ENCODE results near the gene LILRB2.
"Not testable (repeated sequence)": the region's sequence is repeated elsewhere in the genome, so short reads cannot be mapped to it uniquely, and the experiment has no call there.

LILRB2 gene

GRCh38 chr19:54240372-54241336 lies 40.3 kb downstream of the LILRB2 start:
- not testable (repeated sequence) for DNase-seq (ENCODE audit: low spot score)

GRCh38 chr19:54239491-54240371 lies 41.2 kb downstream of the LILRB2 start:
- not testable (repeated sequence) for DNase-seq (ENCODE audit: low spot score)

- no peak for DNase-seq (ENCODE audit: low spot score)
These were observed 47.0 kb downstream of the LILRB2 start for GRCh38 chr19:54233941-54234340.

GRCh38 chr19:54231077-54231931 lies 49.6 kb downstream of the LILRB2 start:
- DNase-seq (ENCODE audit: low spot score), result peak; percentile 84

- no peak for DNase-seq (ENCODE audit: low spot score)
These were observed 50.9 kb downstream of the LILRB2 start for GRCh38 chr19:54230031-54230430.

- no peak for DNase-seq (ENCODE audit: low spot score)
These were observed 51.8 kb downstream of the LILRB2 start for GRCh38 chr19:54229146-54229545.

- not testable (repeated sequence) for DNase-seq (ENCODE audit: low spot score)
These were observed 56.3 kb downstream of the LILRB2 start for GRCh38 chr19:54224619-54225018.

- DNase-seq (ENCODE audit: low spot score), result not testable (repeated sequence)
These were observed 57.0 kb downstream of the LILRB2 start for GRCh38 chr19:54223937-54224281.

Data from putamen (tissue), 1 donor.